Hematopoietic multipotent progenitor cell treated with erythropoietin and hydrocortisone succinate and interleukin-3 and kit ligand, for 6 days (in vitro differentiated cells): ENCODE measurements around the gene FNDC7.
"Not testable (repeated sequence)": the region's sequence is repeated elsewhere in the genome, so short reads cannot be mapped to it uniquely, and the experiment has no call there.

Experiments used
- DNase-seq: peaks from one replicate; pipeline ENCODE4 v3.0.0-alpha.2; 2015

Gene FNDC7

GRCh38 chr1:108699375-108700332, 13.1 kb upstream of the FNDC7 start:
- no peak for DNase-seq

- DNase-seq, result no peak
Measured at GRCh38 chr1:108701176-108701849, 11.4 kb upstream of the FNDC7 start.

GRCh38 chr1:108702109-108702508, 10.6 kb upstream of the FNDC7 start:
- DNase-seq, result not testable (repeated sequence)

GRCh38 chr1:108703939-108704338, 8.8 kb upstream of the FNDC7 start:
- no peak for DNase-seq

GRCh38 chr1:108704496-108704895, 8.2 kb upstream of the FNDC7 start:
- no peak for DNase-seq

- DNase-seq, result no peak
Measured at GRCh38 chr1:108706643-108707042, 6.1 kb upstream of the FNDC7 start.

- DNase-seq, result peak; percentile 59
Measured at GRCh38 chr1:108708691-108709660, 3.7 kb upstream of the FNDC7 start.

- no peak for DNase-seq
Measured at GRCh38 chr1:108715932-108716331, 3.2 kb downstream of the FNDC7 start.

- DNase-seq, result no peak
Measured at GRCh38 chr1:108716437-108717230, 3.9 kb downstream of the FNDC7 start.

GRCh38 chr1:108717774-108718316, 5.1 kb downstream of the FNDC7 start:
- DNase-seq, result no peak

GRCh38 chr1:108718927-108719655, 6.4 kb downstream of the FNDC7 start:
- no peak for DNase-seq

- DNase-seq, result no peak
Measured at GRCh38 chr1:108719656-108720435, 7.1 kb downstream of the FNDC7 start.

GRCh38 chr1:108722292-108722691, 9.6 kb downstream of the FNDC7 start:
- no peak for DNase-seq

GRCh38 chr1:108725906-108726305, 13.2 kb downstream of the FNDC7 start:
- DNase-seq, result no peak

- no peak for DNase-seq
Measured at GRCh38 chr1:108728327-108728923, 15.7 kb downstream of the FNDC7 start.

GRCh38 chr1:108729481-108729880, 16.8 kb downstream of the FNDC7 start:
- DNase-seq, result no peak

GRCh38 chr1:108732398-108732797, 19.7 kb downstream of the FNDC7 start:
- DNase-seq, result no peak

GRCh38 chr1:108734171-108734865, 21.6 kb downstream of the FNDC7 start:
- DNase-seq, result no peak

- DNase-seq, result no peak
Measured at GRCh38 chr1:108742253-108742652, 29.5 kb downstream of the FNDC7 start.
